ENCODE results near the gene ANKRD29.
"Not testable (repeated sequence)": the region's sequence is repeated elsewhere in the genome, so short reads cannot be mapped to it uniquely, and the experiment has no call there.

Gene ANKRD29

GRCh38 chr18:23584019-23584983 lies 78.4 kb downstream of the ANKRD29 start:
- no peak for DNase-seq (ENCODE audit: low read depth, low spot score)

GRCh38 chr18:23583071-23583865 lies 79.4 kb downstream of the ANKRD29 start:
- no peak for DNase-seq (ENCODE audit: low read depth, low spot score)

DNA sequence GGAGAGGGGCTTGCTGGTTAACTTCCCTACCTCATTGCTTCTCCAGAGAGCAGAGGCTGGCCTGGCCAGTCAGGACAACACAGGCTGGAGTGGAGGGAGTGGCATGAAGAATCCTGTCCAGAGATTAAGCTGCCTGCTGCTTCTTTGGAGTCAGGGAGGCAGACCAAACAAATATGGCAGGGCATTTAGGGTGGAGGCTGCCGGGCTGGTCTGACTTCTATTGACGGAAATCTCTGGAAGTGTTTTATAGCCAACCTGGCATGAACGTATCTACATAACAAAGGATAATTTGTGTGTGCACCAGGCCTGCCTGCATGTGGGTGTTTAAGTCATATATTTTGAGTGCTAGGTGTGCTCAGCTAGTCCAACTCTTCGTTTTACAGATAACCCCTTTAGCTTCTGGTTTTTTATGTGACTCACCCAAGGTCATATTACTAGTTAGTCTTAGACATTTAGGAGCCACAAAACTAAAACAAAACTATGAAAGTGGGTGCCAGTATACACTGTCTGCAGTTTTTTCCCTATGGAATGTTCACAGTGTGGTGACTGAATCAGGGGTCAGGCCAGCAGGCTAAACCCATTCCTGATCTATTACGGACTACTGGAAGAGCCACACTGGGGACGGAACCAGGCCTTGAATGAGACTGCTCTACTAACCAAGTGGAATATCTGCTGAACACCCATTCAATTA lies 81.9 kb downstream of the ANKRD29 start:
- peak; percentile 59 for DNase-seq (ENCODE audit: low read depth, low spot score)

DNA sequence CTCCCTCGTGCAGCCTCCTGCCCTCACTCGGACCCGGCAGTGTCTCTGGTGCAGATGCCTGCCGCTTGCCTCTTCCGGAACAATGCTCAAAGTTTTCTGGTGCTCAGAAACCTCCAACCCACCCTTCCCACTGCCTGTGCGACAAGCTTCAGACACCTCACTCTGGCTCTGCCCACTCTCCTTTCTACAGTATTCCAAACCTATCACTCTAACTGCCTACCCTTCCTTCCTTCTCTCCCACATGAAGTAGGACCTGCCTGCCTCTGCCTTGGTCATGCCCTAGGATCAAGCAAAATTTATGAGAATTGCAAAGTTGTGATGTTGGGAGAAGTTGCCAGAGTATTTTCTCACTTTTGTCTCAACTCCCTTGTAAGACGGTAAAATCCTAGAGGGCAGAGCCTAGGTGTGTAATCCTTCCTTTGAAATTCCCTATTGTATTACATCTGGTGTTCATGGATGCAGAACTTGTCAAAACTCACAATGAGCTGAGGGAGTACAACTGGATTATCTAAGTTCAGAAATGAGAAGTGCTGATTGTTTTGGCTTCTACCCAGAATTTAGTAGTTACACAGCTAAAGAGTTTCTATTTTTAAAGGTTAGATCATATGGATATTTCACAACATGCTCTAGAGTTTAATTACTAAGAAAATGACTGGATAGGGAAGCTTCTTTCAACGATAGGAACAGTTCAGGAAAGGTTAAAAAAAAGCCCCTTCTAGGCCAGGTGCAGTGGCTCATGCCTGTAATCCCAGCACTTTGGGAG lies 83.6 kb downstream of the ANKRD29 start:
- DNase-seq (ENCODE audit: low read depth, low spot score): no peak

- no peak for DNase-seq (ENCODE audit: low read depth, low spot score)
Measured at GRCh38 chr18:23578067-23578701, 84.5 kb downstream of the ANKRD29 start.

DNA sequence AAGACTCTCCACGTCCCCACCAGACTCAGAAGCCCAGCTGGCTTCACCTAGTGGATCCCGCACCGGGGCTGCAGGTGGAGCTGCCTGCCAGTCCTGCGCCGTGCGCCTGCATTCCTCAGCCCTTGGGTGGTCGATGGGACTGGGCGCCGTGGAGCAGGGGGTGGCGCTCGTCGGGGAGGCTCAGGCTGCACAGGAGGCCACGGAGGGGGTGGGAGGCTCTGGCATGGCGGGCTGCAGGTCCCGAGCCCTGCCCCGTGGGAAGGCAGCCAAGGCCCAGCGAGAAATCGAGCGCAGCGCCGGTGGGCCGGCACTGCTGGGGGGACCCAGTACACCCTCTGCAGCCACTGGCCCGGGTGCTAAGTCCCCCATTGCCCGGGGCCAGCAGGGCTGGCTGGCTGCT lies 85.2 kb downstream of the ANKRD29 start:
- DNase-seq (ENCODE audit: low read depth, low spot score): not testable (repeated sequence)

GRCh38 chr18:23575309-23575651 lies 87.4 kb downstream of the ANKRD29 start:
- DNase-seq (ENCODE audit: low read depth, low spot score): no peak

GRCh38 chr18:23574611-23575308 lies 88.0 kb downstream of the ANKRD29 start:
- DNase-seq (ENCODE audit: low read depth, low spot score): no peak

GRCh38 chr18:23573626-23574431 lies 88.9 kb downstream of the ANKRD29 start:
- DNase-seq (ENCODE audit: low read depth, low spot score): peak; percentile 77

GRCh38 chr18:23573020-23573419 lies 89.7 kb downstream of the ANKRD29 start:
- DNase-seq (ENCODE audit: low read depth, low spot score): no peak

- DNase-seq (ENCODE audit: low read depth, low spot score): no peak
Measured at GRCh38 chr18:23572570-23572969, 90.1 kb downstream of the ANKRD29 start.

DNA sequence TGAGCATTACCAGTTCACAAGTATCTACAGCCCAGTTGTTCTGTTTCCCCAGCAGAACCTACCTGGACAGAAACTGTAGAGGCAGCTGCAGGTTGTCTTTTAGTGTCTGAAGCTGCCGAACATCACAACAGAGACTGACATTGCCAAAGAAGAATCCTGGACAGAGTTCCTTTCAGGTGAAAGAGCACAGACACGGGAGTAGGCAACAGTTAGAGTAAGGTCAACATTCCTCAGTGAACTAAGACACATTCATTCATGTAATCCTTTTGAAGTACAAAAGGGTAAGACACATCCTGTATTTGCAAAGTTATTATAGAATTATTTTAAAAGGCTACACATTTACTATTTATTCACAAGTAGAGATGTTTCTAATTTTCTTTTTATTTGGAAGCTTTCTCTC lies 90.7 kb downstream of the ANKRD29 start:
- DNase-seq (ENCODE audit: low read depth, low spot score): no peak

- DNase-seq (ENCODE audit: low read depth, low spot score): no peak
Measured at GRCh38 chr18:23570912-23571504, 91.7 kb downstream of the ANKRD29 start.

DNA sequence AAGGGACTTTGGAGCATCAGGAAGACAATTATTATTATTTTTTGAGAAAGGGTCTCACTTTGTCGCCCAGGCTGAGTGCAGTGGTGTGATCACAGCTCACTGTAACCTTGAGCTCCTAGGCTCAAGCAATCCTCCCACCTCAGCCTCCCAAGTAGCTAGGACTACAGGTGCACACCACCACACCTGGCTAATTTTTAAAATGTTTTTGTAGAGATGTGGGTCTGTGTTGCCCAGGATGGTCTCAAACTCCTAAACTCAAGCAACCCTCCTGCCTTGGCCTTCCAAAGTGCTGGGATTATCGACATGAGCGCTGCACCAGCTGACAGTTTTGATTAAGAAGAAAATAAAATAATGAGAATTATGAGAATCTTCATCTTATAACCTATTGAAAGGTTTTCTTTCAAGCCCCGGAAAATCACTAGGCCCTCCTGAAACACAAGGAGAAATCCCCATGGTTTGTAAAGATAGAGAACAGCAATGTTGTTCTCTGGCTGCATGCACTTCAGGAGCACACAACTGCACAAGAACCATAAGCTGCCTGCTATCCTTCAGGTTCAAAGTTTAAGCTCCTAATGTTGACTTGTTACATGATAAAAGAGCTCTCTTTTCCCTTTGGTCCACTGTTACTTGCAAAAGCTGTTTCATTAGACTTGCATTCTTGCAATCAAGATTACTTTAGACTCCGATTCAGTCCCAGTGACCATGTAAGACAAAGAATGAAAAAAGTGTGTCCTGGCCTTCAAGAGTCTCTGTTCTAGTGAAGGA lies 93.2 kb downstream of the ANKRD29 start:
- DNase-seq (ENCODE audit: low read depth, low spot score): no peak

DNA sequence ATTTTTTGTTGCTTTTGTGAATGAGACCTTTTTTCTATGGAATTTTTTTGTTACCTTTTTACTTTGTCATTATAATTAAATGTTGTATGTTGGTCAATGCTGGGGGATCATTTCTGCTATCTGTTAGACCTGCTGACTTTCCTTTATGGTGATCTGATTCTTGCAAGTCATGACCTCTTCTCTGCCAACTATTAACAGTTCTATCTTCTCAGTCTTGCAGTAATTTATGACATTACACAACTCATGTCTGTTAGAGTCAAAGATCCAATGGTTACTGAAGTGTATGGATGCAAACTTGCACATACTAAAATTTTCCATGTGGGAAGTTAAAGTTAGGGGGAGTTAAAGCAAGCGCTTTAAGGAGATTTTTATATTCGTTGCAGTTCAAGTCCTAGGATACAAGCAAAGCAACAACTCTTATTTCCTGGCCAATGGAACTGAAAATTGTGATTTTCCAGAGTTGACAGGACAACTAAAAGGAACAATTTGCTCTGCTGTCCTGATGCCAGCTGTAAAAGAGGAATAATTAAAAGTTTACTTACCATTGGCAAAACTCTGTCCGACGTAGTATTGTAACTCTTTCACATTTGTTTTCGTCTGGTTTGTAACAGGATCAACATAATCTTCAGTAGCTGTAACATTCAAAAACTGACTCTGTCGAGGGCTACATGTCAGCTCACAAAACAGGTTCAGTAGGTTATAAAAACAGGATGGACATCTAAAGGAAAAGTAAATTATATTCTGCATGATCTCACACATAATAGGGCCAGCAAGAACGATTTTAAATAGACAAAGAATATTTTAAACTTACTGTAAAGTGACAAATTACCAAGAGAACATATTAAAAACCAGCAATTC lies 94.2 kb downstream of the ANKRD29 start:
- DNase-seq (ENCODE audit: low read depth, low spot score): no peak

- no peak for DNase-seq (ENCODE audit: low read depth, low spot score)
Measured at GRCh38 chr18:23567671-23568070, 95.0 kb downstream of the ANKRD29 start.

- no peak for DNase-seq (ENCODE audit: low read depth, low spot score)
Measured at GRCh38 chr18:23565916-23566547, 96.7 kb downstream of the ANKRD29 start.

Data from astrocyte of the hippocampus (primary cell).